Esophagus squamous epithelium (tissue), 4 donors: Measurements from ENCODE around the gene VAMP3.
A peak's percentile ranks its signal among the peaks of the same experiment; 100 is the strongest.

ENCODE experiments used
- CTCF ChIP-seq, 6 experiments: fragments of 450-650 bp in 4 of 6; fragments of 200-600 bp in 2 of 6; sonication (generic) in 2 of 6; IDR thresholded peaks; one replicate each; pipeline ENCODE4 v1.5.1; 2016 to 2019; ENCODE audit warnings: antibody characterized with exemption in 6 of 6, mild to moderate bottlenecking in 4 of 6, moderate library complexity in 4 of 6
- POLR2A ChIP-seq, 4 donors: fragments of 450-650 bp; IDR thresholded peaks; one replicate each; pipeline ENCODE4 v1.6.1; 2017; ENCODE audit warnings: antibody characterized with exemption in 4 of 4, mild to moderate bottlenecking in 4 of 4, moderate library complexity in 3 of 4

- peak in 2 of 4 donors; percentile 23 to 56 for TF ChIP-seq POLR2A (IDR thresholded peaks at IDR 0.05)
- no peak for TF ChIP-seq CTCF (IDR thresholded peaks at IDR 0.05)
Measured at GRCh38 chr1:7783826-7784491, 12.9 kb downstream of the VAMP3 start, which contains the start of gene PER3.
